ENCODE results near the gene THADA.
"Not testable (repeated sequence)": the region's sequence is repeated elsewhere in the genome, so short reads cannot be mapped to it uniquely, and the experiment has no call there.

THADA gene

DNA sequence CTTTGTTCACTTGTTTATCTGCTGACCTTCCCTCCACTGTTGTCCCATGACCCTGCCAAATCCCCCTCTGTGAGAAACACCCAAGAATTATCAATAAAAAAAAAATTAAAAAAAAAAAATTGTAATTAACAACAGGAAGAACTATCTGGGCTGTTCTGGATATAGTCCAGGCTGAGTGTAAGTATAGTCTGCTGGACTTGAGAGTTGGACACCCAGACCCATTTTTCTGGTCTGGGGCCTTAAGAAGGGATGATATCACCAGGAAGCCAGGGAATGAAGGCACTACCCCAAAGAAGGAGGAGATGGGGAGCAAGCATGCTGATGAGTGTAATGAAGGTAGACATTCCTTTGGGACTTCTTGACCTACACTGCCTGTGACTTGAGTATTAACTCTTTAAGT, 297.3 kb downstream of the THADA start:
- DNase-seq (ENCODE audit: low read depth), result no peak

DNA sequence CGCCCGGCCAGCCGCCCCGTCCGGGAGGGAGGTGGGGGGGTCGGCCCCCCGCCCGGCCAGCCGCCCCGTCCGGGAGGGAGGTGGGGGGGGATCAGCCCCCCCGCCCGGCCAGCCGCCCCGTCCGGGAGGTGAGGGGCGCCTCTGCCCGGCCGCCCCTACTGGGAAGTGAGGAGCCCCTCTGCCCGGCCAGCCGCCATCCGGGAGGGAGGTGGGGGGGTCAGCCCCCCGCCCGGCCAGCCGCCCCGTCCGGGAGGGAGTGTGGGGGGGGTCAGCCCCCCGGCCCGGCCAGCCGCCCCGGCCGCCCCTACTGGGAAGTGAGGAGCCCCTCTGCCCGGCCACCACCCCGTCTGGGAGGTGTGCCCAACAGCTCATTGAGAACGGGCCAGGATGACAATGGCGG, 298.1 kb downstream of the THADA start:
- DNase-seq (ENCODE audit: low read depth), result not testable (repeated sequence)

DNA sequence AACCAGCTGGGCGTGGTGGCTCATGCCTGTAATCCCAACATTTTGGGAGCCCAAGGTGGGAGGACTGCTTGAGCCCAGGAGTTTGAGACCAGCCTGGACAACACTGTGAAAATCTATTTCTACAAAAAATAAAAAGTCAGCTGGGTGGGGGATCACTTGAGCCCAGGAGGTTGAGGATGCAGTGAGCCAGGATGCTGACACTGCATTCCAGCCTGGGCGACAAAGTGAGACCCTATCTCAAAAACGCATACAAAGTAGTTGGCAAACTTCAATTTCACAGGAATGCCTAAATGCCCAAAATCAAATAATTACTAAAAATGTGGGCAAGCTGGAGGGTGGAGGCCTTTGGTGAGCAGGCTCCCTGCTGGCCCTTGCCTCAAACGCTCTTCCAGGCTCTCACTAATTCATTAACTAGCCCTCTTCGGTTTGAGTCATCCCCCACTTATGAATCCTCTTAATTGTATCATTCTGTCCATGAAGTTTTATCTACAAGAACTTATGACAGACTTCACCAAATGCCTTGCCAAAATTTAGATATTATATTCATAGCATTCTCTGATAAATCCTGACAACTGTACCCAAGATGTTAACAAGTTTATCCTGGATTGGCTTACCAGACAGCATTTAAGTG, 300.8 kb downstream of the THADA start:
- DNase-seq (ENCODE audit: low read depth), result no peak

DNA sequence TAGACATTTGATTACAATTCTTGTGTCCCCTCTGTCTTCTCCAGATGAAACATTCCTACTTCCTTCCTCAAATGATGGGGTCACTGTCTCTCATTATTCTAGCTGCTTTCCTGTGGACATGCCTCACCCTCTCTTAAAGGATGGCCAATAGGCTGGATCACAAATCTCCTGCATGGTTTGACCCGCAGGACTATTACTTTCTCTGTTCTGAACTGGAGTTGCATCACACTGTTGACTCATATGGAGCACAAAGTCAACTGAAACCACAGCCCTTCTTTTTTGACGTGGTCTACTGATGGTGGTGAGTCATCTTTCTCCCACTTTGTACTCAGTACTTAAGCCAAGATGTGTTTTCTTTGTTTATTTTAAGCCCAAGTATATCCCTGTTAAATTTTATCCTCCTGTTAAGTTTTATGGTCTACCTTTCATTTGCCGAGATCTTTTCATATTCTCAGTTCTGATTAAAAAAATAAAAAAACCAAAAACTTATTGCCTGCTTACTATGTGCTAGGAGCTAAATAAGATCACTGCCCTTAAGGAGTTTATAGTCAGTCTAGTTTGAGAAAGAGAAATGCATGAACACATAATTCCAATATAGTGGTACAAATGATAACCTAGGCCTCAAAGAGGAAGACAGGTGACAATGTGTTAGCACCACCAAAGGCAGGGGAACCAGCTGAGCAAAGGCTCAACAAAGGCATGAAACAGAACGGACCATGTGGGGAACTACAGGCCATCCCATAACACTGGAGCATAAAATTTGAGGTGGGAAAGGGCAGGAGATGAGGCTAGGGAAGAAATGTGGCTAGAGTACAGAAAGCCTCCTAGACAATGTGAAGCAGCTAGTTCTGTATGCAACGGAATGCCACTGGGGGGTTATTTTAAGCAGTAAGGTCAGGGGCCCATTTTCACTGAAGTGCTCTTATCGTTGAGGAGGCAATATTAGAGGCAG, 301.8 kb downstream of the THADA start:
- peak; percentile 99 for DNase-seq (ENCODE audit: low read depth)

DNA sequence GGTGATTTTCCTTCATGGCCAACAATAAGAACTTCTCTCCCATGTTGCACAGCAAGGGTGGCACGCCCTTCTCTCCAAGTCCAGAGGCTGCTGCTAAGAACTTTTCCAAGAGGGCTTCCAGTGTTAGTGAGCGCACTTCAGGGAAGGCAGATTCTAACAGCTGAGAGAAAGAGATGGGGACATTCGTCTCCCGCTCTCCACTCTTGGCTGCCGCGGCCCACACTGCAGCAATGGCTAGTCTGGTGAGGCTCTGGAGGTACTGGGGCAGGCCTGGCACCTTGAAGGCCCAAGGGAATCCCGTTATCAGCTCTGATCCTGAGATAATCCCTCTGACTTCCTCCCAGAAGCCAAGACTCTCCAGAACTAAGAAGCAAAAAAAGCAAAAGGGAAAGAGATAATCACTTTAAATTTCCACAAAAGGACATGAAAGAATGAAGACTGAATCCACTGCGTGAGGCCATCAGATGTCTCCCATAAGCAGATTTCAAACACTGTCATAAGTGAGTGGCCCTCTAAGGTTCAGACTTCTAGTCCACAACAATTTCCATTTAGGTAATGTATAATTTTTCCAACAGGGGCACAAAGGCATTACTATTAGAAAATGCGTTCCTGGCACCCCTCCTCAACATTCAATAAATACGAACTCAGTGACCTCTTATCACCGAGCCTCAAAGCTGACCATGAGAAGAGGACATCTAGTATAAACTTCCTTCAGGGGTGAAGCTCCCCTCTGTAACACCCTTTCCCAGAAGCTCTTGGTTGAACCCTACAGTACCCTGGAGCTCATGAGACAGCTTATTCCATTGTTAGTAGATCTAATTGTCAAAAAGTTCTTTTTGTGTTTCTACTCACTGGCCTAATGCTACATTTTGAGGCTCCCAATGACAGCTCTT, 302.7 kb downstream of the THADA start:
- no peak for DNase-seq (ENCODE audit: low read depth)

DNA sequence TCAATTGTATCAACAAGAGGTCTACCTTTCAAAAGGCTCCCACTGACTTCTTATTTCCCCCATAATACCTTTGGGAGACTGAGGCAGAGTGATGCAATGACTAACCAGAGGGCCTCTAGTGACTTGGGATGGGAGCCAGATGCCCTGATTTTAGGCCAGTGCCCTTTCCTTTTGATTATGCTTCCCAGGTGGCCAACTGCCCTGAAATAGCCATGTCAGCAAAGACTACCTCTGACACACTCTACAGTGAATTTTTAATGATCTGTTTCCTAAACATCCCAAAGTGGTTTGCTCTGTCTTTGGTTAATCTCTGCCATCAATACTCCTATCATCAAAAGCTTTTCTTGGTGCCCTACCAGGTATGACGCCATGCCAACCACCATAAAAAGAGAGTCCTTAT, 303.5 kb downstream of the THADA start:
- no peak for DNase-seq (ENCODE audit: low read depth)

DNA sequence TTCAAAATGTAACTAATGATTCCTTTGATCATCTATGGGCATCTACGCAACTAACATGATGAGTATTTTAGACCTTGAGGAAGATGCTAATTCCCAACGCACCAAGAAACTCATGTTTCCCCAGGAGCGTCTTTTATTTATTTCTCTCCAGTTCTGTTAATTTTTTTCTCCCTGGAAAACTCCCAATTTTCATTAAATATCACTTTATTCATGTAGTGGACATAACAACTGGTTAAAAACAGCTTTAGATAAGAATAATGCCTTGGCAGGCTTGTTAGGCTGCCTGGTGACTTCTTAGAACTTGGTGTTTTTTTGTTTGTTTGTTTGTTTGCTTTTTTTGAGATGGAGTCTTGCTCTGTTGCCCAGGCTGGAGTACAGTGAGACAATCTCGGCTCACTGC, 306.5 kb downstream of the THADA start:
- DNase-seq (ENCODE audit: low read depth), result no peak

DNA sequence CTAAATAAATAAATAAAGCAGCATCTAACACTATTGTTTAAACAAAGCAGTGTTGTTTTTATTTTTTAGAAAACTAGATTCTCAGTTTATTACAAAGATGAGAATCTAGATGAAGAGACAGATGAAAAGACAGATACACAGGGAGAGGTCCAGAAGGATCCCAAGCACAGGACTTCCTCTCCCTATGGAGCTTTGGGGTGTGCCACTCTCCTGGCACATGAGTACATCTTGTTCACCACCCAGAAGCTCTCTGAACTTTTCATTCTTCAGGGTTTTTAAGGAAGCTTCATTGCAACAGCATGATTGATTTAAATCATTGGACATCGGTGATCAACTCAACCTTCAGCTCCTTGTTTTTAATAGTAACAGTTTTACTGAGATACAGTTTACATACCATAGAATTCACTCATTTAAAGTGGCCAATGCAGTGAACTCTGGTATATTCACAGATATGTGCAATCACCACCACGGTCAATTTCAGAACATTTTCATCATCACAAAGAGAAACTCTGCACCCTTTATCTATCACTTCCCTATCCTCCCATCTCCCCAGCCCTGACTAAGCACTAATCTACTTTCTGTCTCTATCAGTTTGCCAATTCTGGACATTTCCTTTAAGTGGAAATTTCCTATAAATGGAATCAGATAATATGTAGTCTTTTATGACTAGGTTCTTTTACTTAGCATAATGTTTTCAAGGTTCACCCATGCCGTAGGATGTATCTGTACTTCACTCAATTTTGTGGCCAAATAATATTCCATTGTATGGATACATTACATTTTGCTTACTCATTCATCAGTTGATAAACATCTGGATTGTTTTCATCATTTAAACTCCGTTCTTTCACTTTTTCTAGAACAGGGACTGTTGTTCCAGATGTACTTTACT, 307.2 kb downstream of the THADA start:
- DNase-seq (ENCODE audit: low read depth), result no peak

DNA sequence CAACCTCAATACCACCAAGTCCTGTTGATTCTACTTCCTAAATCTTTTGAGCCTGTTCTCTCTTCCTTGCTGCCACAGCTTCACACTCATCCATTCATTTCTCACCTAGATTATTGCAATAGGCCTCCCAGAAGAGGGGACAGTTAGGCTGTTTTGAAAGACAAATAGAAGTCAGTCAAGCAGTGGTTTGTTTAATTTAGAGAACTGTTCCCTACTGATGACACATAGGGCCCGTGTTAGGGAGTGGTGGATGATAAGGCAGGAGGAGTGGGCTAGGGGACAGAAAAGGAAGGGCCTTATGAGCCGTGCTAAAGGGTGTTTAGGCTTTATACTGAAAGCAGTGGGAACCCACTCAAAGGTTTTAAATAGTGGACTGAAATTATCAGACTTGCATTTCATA, 309.9 kb downstream of the THADA start:
- no peak for DNase-seq (ENCODE audit: low read depth)

DNA sequence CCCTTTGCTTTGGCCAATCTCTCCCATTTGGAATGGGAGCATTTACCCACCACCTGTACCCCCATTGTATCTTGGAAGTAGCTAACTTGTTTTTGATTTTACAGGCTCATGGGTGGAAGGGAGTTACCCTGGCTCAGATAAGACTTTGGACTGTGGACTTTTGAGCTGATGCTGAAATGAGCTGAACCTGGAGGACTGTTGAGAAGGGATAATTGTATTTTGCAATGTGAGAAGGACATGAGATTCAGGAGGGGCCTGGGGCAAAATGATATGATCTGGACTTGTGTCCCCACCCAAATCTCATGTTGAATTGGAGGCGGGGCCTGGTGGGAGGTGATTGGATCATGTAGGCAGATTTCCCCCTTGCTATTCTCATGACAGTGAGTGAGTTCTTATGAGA, 310.9 kb downstream of the THADA start:
- DNase-seq (ENCODE audit: low read depth), result no peak

DNA sequence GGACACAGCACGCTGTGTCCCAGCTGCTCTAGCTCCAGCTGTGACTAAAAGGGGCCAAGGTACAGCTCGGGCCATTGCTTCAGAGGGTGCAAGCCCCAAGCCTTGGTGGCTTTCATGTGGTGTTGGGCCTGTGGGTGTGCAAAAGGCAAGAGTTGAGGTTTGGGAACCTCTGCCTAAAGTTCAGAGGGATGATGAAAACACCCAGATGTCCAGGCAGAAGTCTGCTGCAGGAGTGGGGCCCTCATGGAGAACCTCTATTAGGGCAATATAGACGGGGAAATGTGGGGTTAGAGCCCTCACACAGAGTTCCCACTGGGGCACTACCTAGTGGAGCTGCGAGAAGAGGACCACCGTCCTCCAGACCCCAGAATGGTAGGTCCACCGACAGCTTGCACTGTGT, 311.5 kb downstream of the THADA start:
- not testable (repeated sequence) for DNase-seq (ENCODE audit: low read depth)

DNA sequence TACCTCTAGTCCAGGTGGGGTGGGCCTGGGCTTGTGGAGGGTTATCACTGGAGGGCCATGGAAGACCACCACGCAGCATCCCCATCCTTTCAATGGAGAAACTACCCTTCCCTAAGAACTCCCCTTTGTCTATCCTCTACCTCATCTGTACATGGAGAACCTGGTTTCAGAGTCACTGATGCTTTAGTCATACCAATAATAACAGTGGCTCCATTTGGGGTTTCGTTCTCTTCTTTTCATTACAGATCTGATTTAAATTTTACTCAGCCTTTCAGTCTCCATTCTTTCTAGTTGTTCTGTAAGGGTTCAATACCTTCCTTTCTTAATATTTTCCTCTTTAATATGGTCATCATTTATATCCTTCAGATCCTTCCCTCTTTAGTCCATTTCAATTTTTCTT, 314.8 kb downstream of the THADA start:
- DNase-seq (ENCODE audit: low read depth), result no peak

DNA sequence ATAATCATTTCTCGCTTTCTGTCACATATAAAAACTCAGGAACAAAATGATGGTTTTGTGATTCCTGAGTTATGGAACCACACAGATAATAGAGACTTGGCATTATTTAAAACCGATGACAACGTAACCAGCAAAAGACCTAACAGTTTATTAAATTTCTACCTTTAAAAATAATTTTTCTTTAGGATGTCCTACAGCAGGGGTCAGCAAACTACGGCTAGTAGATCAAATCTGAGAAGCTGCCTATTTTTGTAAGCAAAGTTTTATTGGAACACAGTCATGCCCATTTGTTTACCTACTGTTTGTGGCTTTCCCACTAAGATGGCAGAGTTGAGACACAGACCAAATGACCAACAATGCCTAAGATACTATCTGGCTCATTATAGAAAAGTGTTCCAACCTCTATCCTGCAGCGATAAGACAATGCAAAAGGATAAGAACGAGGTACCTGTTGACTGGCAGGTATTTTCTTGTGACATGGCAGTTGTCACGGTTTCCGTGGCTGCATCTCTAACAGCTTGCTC, 316.5 kb downstream of the THADA start:
- DNase-seq (ENCODE audit: low read depth), result no peak

DNA sequence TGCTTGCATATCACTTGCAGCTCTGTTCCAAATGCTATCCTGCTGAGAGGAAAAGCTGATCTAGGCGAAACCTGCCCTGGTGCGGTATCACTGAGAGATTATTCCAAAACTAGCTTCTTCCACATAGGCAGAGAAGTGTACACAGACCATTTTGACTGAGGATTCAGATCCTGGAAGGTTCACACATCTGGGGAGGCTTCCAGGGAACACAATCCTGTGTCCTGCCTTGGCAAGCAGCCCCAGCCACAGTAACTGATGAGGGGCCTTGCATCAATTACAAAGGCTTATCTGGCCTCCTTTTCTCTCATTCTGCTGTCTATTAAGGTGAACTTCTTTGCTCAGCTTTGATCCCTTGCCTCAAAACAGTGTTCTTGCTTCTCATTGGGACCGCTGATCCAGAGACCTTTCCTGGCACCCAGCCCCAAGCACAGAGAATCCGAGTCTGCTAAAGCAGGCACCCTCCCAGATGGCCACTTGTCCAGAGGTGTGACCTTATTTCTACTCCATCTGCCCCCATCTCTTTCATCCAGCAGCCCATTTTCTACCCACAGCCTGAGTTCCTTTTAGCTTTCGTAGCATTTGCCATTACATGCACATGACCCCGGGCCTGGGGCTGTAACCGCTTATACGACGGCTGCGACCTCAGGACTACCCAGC, 317.1 kb downstream of the THADA start:
- no peak for DNase-seq (ENCODE audit: low read depth)

DNA sequence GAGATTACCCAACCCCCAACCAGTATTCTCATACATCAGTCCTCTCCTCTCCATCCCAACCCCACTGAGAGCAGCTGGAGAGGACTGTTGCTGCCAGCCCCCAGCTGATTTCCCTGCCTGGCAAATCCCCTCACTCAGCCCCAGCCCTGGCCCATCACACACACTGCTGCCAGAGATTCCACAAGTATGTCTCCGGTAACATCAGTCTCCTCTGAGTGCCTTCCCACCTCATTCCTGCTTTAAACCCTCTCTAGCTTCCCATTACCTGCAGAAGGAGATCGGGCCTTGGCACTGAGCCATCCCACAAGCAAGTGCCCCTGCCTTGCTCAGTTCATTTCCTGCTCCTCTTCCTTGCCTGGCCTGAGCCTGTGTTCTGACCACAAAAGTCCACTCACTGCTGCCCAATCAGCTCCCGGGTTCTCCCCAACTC, 318.9 kb downstream of the THADA start:
- DNase-seq (ENCODE audit: low read depth), result peak; percentile 60

DNA sequence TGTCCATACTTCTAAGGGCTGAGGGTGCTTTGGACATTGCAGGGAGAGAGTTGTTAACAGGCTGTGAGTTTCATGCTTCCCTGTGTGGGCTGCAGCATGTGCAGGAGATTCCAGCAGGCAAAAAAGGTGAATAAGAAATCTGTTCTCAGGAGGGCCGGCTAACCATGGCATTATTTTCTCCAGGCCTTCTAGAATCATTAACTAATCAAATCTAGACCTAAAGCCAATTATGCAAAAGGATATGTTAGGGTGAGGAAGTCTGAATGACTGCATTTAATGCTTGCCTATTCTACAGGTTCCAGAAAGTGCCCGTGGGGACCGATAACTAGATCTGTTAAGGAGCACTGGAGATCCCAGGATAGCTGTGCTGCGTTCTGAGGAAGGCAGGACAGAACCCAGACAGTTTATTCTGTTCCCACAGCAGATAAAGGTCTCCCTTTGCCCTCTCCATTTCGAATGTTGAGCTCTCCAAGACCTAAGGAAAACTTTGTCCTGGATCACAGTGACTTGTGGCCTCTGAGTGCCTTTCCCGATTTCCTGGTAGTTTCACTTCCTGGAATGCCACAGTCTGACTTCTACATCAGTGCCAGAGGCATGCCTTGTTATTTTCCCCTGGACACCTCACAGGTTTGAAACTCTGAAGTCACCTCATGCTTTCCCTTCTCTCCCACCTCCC, 319.4 kb downstream of the THADA start:
- DNase-seq (ENCODE audit: low read depth), result peak; percentile 21

DNA sequence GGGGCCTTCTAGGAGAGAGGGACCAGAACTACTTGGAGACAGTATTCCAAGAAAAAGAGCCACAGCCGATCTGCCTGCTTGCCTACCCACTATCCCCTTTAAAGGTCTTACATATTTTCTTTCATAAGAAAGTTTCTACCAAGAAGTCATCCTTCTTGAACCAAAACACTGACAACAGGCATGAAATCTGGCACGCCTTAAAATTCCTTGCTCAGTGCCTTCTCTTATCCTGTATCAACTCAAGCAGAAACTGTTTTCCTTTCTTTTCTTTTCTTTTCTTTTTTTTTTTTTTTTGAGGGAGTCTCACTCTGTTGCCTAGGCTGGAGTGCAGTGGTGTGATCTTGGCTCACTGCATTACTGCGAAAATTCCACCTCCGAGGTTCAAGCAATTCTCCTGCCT, 321.1 kb downstream of the THADA start:
- DNase-seq (ENCODE audit: low read depth), result no peak

DNA sequence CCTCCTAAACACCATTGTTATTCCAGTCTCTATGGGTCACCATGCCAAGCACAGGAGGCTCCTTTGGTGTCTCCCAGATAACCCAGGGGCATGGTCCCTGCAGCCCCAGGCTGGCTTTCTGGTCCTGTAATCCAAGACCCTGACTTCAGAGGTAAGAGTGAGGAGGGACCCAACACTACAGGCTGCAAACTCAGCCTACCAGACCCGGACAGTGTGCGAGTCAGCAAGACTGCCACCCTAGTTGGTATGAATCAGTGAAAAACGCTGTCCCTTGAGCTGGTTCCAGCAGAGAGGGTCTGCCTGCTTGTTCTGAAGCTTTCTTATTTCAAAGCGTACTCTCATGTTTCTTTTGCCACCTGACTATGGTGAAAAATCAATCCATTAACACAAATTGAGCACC, 321.8 kb downstream of the THADA start:
- peak; percentile 59 for DNase-seq (ENCODE audit: low read depth)

DNA sequence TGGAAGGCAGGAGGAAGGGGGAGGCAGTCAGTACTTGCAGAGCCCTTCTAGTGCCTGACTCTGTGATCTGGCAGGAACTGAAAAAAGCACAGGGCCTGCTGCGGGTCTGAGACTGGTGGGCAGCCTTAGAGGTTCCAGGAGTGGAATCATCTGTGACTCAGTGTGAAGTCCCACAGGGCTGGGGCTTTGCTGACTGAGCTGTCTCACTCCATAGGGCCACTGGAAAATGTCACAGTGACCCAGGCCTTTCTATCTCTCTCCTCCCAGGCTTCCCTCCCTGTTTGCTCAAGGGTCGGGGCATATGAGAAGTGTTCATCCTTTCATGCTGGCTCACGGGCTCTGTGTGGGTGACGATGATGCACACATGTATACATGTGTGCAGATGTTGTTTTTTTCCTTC, 322.3 kb downstream of the THADA start:
- DNase-seq (ENCODE audit: low read depth), result peak; percentile 74

Data from ELR (cell line).